Fibroblast of skin of right quadriceps (primary cell): ENCODE data around the gene ACOXL.
A peak's percentile ranks its signal among the peaks of the same experiment; 100 is the strongest.

Source experiments
- DNase-seq: peaks from one replicate; pipeline ENCODE4 v3.0.0-alpha.2; 2013

ACOXL gene

DNA sequence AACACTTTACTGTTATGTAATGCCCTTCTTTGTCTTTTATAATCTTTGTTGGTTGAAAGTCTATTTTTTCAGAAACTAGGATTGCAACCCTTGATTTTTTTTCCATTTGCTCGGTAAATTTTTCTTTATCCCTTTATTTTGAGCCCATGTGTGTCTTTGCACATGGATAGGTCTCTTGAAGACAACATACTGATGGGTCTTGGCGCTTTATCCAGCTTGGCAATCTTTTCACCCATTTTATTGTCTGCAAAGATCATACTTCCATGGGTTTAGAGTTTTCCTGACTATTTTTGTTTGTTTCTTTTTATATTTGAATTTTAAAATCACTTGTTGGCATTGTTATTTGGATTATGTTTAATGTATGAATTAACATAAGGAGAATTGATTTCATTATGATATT is 27.0 kb downstream of the ACOXL start:
- DNase-seq, result no peak

DNA sequence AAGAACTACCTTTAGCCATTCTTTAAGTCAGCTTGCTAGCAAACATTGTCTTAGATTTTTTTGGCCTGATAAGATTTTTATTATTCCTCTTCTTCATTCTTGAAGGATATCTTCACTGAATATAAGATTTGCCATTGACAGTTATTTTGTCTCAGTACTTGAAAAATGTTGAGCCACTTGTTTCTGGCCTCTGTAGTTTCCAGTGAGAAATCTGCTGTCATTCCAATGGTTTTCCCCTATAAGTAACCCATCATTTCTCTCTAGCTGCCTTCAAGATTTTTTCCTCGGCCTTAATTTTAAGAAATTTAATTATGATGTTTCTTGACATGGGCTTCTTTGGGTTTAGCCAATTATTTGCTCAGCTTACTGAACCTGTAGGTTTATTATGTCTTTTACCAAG is 32.6 kb downstream of the ACOXL start:
- no peak for DNase-seq

GRCh38 chr2:110766291-110766690 is 33.9 kb downstream of the ACOXL start:
- no peak for DNase-seq

DNA sequence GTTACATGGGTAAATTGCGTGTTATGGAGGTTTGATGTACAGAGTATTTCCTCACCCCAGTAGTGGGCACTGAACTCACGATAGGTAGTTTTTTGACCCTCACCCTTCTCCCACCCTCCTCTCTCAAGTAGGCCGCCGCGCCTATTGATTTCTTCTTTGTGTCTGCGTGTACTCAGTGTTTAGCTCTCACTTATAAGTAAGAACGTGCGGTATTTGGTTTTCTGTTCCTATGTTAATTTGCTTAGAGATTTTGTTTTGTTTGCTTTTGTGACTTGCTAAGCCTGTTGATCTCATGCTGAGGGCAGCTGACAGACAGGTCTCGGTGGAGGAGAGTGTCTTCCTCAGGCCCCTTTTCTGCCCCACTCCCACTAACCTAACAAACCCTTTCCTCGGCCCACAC is 36.2 kb downstream of the ACOXL start:
- DNase-seq, result no peak

GRCh38 chr2:110770404-110770958 is 38.1 kb downstream of the ACOXL start:
- DNase-seq, result peak; percentile 6

DNA sequence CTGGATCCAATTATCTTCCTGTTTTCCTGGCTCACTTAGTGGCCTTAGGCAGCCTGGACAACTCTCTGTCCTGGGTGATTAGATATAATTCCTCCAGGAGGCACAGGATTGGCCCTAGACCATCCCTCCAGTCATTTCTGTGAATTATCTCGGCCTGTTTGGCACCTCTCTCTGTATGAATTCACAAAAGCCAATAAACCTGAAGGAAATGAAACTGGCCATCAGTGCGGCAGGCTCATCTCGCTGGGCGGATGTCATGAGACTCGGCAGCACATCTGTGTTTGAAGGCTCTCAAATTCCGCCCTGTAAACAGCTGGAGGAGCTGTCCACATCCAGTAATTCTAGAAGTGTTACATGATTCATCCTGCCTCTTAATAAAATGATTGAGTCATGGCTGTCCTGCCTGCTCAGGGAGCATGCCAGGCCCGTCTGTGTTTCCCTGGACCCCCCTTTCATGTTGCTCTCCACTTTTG is 38.6 kb downstream of the ACOXL start:
- DNase-seq, result peak; percentile 37

DNA sequence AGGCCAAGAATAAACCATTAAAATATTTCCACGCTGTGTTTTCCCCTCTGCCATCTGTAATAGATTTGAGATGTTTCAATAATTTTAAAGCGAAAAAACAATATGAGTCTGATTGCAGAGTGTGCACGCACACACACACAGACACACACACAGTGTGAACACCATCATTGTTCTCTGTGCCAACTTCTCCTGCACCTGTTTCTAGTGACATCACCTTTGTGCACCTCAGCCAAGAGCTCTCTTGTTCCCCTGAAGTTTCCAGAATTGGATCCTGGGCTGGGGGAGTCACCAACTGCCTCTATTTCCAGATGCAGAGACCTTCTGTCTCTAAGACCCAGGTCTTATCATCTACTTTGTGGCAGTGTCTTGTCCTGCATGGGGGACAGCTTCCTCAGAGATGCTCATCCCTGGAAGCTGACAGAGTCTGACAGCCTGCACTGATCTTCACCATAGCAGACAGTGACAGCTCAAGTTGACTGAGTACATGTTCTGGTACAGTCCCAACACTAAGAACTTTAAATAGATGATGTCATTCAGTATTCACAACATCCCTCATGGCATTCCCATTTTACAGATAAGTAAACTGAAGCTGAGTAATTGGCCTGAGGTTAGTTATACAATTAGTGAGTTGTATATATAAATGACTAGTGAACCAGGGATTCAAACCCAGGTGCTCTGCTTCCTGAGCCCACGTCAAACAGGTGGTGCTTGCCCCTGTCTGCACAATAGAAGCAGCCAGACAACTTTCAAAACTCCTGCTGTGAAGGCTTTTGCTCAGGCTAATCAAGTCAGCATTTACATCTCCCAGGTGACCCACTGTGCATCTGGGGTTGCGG is 39.4 kb downstream of the ACOXL start:
- DNase-seq, result no peak

DNA sequence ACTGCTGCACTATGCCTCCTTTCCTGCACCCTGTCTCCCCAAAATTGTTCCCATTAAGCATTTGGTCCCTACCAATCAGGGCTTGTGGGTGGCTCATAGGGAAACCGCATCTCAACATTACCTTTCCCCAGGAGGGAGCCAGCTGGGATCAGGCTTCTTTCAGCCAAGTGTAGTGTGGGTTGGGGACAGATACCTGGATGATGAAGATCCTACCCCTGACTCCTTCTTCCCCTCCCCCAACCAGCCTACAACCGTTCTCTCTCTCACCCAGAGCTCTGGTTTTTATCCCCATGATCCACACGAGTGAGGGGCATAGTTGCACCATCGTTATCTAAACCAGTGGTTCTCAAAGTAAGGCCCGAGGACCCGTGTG is 40.0 kb downstream of the ACOXL start:
- no peak for DNase-seq

- DNase-seq, result no peak
Measured at GRCh38 chr2:110773401-110773921, 41.1 kb downstream of the ACOXL start.

- DNase-seq, result no peak
Measured at GRCh38 chr2:110774701-110775100, 42.3 kb downstream of the ACOXL start.

DNA sequence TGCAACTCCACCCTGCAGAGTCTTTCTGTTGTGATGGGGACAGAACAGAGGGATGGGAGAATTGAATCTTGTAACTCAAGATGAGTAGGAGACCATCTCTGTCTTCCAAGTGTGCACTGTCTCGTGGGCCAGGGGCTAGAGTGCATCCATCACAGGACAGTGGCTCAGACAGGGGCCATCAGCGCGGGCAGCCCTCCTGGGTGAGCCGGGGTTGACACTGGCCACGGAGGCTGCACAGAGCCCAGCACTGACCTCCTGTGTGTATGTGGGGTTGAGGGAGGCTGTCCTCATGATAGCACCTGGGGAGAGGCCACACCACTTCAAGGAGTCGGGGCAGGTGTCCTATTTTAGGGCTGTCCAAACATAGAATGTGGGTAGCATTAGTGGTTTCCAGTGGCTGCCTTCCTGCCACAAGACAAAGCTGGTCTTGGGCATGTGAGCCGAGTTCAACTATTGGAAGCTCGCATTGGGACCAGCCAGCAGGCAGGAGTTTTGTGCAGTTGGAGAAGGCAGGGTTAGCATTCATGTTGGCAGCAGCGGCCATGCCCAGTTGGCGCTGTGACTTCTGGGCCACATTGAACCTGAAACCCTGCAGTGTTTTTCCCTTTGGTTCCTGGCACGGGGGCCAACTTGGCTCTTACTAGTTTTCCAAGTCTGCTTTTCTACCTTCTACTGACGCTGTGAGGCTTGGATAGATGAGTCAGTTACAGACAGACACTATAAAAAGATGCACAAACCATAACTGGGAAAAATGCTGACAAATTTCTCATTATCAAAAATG is 45.3 kb downstream of the ACOXL start:
- no peak for DNase-seq

DNA sequence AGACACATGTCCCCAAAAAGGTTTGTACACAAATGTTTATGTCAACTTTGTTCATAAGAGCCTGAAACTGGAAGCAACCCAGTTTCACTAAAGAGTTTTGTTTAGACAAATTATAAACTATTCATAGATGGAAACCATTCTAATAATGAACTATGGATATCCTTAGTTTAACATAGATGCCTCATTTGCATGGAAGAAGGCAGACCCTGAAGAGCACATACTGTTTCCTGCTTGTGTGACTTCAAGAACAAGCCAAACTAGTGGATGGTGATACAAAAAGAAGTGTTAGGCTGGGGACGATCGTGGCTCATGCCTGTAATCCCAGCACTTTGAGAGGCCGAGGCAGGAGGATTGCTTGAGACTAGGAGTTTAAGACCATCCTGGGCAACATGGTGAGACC is 48.1 kb downstream of the ACOXL start:
- no peak for DNase-seq

GRCh38 chr2:110783196-110783873 is 51.0 kb downstream of the ACOXL start:
- no peak for DNase-seq

DNA sequence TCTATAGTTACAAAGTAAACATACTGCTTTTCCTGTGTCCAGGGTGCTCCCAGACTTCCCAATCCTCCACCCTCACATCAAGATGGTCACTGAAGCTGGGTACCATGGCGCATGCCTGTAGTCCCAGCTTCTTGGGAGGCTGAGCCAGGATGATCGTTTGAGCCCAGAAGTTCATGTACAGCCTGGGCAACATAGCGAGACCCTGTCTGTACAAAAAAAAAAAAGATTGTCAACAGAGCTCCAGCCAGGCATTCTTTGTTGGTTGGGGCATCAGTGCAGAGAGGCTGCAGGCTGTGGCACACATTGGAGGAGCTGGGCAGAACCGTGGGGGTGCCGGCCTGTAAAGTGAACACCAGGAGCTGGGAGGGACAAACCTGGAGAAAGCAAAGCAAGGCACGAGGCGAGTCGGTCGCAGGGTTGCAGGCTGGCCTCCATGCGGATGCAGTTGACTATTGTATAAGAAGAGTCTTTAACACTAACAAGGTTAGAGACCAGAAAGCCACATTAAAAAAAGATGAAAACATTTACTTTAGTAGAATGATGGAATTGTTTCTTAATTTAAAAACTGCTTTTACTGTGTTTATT is 51.8 kb downstream of the ACOXL start:
- no peak for DNase-seq

GRCh38 chr2:110785439-110785838 is 53.1 kb downstream of the ACOXL start:
- no peak for DNase-seq

DNA sequence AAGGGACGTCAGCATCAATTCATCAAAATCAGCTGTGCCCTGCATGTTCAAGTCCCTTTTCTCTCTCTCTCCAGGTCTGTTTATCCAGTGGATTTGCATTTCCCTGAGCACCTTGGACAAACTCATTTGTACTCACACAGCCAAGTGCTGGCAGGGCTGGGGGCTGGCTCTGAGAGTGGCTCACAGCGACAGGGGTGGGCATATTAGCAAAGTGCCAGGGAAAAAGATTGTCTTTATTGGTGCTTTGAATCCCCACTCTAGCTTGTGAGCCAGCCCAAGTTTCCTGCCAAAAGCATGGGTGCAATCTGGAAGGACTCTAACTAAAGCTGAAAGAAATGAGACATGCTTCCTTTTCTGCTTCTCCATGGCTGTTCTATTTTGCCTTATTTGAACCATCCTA is 56.6 kb downstream of the ACOXL start:
- no peak for DNase-seq

- no peak for DNase-seq
Measured at GRCh38 chr2:110789706-110790105, 57.3 kb downstream of the ACOXL start.

DNA sequence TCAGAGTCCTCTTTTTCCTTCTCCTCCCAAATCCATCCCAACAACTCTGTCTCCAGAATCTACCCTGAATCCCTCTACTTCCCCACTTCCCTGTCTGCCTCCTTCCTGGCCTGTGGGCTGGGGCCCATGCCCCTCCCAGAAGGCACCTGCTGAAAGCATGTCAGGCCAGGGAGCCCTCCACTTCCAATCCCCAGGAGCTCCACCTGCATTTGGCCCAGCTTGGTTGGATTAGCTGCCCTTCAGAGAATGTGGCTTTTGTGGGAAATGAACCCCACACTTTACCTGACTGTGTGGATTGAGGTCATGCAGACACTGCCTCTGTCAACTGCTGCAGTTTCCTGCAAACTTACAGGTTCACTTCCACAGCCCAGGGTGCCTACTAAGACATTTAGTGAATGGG is 58.5 kb downstream of the ACOXL start:
- no peak for DNase-seq

DNA sequence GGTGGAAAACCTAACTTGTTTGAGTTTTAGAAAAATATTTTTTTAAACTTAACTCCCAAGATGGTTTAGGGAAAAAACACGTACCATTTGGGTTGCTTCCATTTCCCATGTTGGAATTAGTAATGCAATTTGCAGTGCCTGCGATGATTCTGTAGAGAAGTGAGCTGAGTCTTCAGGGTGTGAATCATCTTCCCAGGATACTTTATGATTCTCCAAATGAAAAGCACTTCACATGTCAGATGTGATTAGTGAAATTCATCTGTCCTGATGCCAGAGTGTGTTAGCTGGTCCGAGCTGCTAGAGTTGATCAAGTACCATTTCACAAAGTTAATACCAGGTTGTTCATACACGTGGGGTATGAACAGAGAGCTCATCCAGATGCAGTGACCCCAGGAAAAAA is 59.1 kb downstream of the ACOXL start:
- DNase-seq, result no peak

GRCh38 chr2:110793034-110793433 is 60.7 kb downstream of the ACOXL start:
- DNase-seq, result no peak

- no peak for DNase-seq
Measured at GRCh38 chr2:110794390-110794789, 62.0 kb downstream of the ACOXL start.

GRCh38 chr2:110794951-110795350 is 62.6 kb downstream of the ACOXL start:
- DNase-seq, result no peak
